Osteoblast (primary cell): ENCODE measurements around the gene GLIS2. TPM values are rescaled to one million over a fixed set of nuclear protein-coding genes. Genes with fewer than 3 reads are reported as not detected.
"Not testable (repeated sequence)": the region's sequence is repeated elsewhere in the genome, so short reads cannot be mapped to it uniquely, and the experiment has no call there.

ENCODE experiments used
- DNase-seq: peaks from one replicate; pipeline ENCODE4 v3.0.0; 2011; ENCODE audit warnings: low spot score, mixed read lengths; ENCODE audit not compliant: insufficient read length; ENCODE audit errors: missing footprints
- H2AFZ ChIP-seq: 2 replicates; pipeline ENCODE4 v1.6.0; 2011; ENCODE audit warnings: mild to moderate bottlenecking, low read length
- H3K27ac ChIP-seq: 2 replicates; pipeline ENCODE4 v1.5.1; 2011; ENCODE audit warnings: mild to moderate bottlenecking, low read depth, low read length, moderate library complexity
- H3K27me3 ChIP-seq: 2 replicates; pipeline ENCODE4 v1.6.0; 2012; ENCODE audit warnings: mild to moderate bottlenecking, control low read depth, inconsistent platforms, low read length, moderate library complexity; ENCODE audit not compliant: insufficient read depth
- H3K36me3 ChIP-seq: 2 replicates; pipeline ENCODE4 v1.5.1; 2011; ENCODE audit warnings: mild to moderate bottlenecking, low read length, control low read depth, moderate library complexity; ENCODE audit not compliant: insufficient read depth
- H3K4me1 ChIP-seq: 2 replicates; pipeline ENCODE4 v1.5.1; 2011; ENCODE audit warnings: mild to moderate bottlenecking, low read length, control low read depth, moderate library complexity; ENCODE audit not compliant: insufficient read depth
- H3K4me2 ChIP-seq: 2 replicates; pipeline ENCODE4 v1.6.0; 2011; ENCODE audit warnings: mild to moderate bottlenecking, low read length; ENCODE audit not compliant: insufficient read depth
- H3K4me3 ChIP-seq: fragments of 200-600 bp; sonication (generic); 3 replicates; pipeline ENCODE4 v1.5.1; 2012; ENCODE audit warnings: mild to moderate bottlenecking, low read length, inconsistent platforms; ENCODE audit not compliant: insufficient read depth
- H3K79me2 ChIP-seq: 2 replicates; pipeline ENCODE4 v1.6.0; 2012; ENCODE audit warnings: mild to moderate bottlenecking, low read length, control low read depth, inconsistent platforms; ENCODE audit not compliant: insufficient read depth
- H3K9me3 ChIP-seq: 2 replicates; pipeline ENCODE4 v1.5.1; 2011; ENCODE audit warnings: low read depth, low read length, control low read depth
- H4K20me1 ChIP-seq: 2 replicates; pipeline ENCODE4 v1.6.0; 2012; ENCODE audit warnings: mild to moderate bottlenecking, low read length, control low read depth; ENCODE audit not compliant: insufficient read depth
- CTCF ChIP-seq: IDR thresholded peaks from 2 replicates; pipeline ENCODE4 v1.5.1; 2011; ENCODE audit warnings: mild to moderate bottlenecking, low read depth, low read length, moderate library complexity; ENCODE audit errors: extremely low read depth
- total RNA-seq: library from RNA; depleted of rRNA; stranded (reverse); fragments of >200 nt; gene quantifications from 2 replicates; pipeline ENCODE4 v1.2.3, GENCODE V29; 2012

Gene GLIS2
- total RNA-seq, 1 donor, result 5.4 TPM

- no peaks in the 10 kb centered on the region for H3K9me3 ChIP-seq
- peaks cover 69% of the 10 kb centered on the region for H3K79me2 ChIP-seq
- H3K4me1 ChIP-seq, result peaks cover 15% of the 10 kb centered on the region
- no peak for DNase-seq
- peaks cover 47% of the 10 kb centered on the region for H4K20me1 ChIP-seq
- no peak overlapping the region for H3K4me3 ChIP-seq
- H3K27ac ChIP-seq, result no peak overlapping the region
- no peaks in the 10 kb centered on the region for H3K27me3 ChIP-seq
- H3K36me3 ChIP-seq, result peaks cover 19% of the 10 kb centered on the region
- no peak overlapping the region for H3K4me2 ChIP-seq
- no peak for TF ChIP-seq CTCF
- no peak overlapping the region for H2AFZ ChIP-seq
Measured at GRCh38 chr16:4332083-4332482, 16.2 kb downstream of the GLIS2 start.

GRCh38 chr16:4332623-4333307, 16.9 kb downstream of the GLIS2 start:
- no peaks in the 10 kb centered on the region for H3K27me3 ChIP-seq
- H3K79me2 ChIP-seq, result peaks cover 65% of the 10 kb centered on the region
- no peak overlapping the region for H3K27ac ChIP-seq
- TF ChIP-seq CTCF, result no peak
- H3K4me2 ChIP-seq, result no peak overlapping the region
- H3K9me3 ChIP-seq, result no peaks in the 10 kb centered on the region
- no peak overlapping the region for H3K4me3 ChIP-seq
- H4K20me1 ChIP-seq, result peaks cover 45% of the 10 kb centered on the region
- H3K36me3 ChIP-seq, result peaks cover 21% of the 10 kb centered on the region
- H2AFZ ChIP-seq, result no peak overlapping the region
- DNase-seq, result no peak
- H3K4me1 ChIP-seq, result peaks cover 15% of the 10 kb centered on the region

GRCh38 chr16:4333308-4333638, 17.4 kb downstream of the GLIS2 start:
- peaks cover 41% of the 10 kb centered on the region for H4K20me1 ChIP-seq

GRCh38 chr16:4333714-4334113, 17.8 kb downstream of the GLIS2 start:
- DNase-seq, H3K4me3 ChIP-seq, H2AFZ ChIP-seq, H3K9me3 ChIP-seq, H3K4me1 ChIP-seq, H3K4me2 ChIP-seq, H3K27ac ChIP-seq, H3K27me3 ChIP-seq: not testable (repeated sequence)
- peaks cover 38% of the 10 kb centered on the region for H4K20me1 ChIP-seq
- H3K36me3 ChIP-seq, result peaks cover 23% of the 10 kb centered on the region
- peaks cover 55% of the 10 kb centered on the region for H3K79me2 ChIP-seq

More at GRCh38 chr16:4333308-4333638, 17.4 kb downstream of the GLIS2 start:
- Histone ChIP-seq H3K4me2 (no peak overlapping the region), H3K9me3 (no peaks in the 10 kb centered on the region), H3K36me3 (peaks cover 21% of the 10 kb centered on the region), H3K27ac (no peak overlapping the region), H3K4me3 (no peak overlapping the region), H3K79me2 (peaks cover 60% of the 10 kb centered on the region), H3K27me3 (no peaks in the 10 kb centered on the region), H2AFZ (no peak overlapping the region), H3K4me1 (peaks cover 10% of the 10 kb centered on the region)
- no peak for DNase-seq
- no peak for TF ChIP-seq CTCF
